ENCODE data around the gene PDZRN3.

Gene PDZRN3

GRCh38 chr3:73394240-73394639, 230.5 kb downstream of the PDZRN3 start:
- Histone ChIP-seq H3K27me3 (ENCODE audit: insufficient read depth, poor library complexity, severe bottlenecking) (peaks cover 2% of the 10 kb centered on the region), H3K27ac (replicated peaks) (no peak overlapping the region), H3K4me3 (replicated peaks; ENCODE audit: insufficient read depth, low read length) (no peak overlapping the region)
- no peak for DNase-seq (ENCODE audit: low read depth in 1 of 2, low spot score in 1 of 2)
- TF ChIP-seq SPI1 (IDR thresholded peaks at IDR 0.05; ENCODE audit: borderline replicate concordance, low read depth): no peak
- TF ChIP-seq REST (IDR thresholded peaks at IDR 0.05; ENCODE audit: insufficient replicate concordance, low read depth): no peak
- TF ChIP-seq POLR2AphosphoS5 (IDR thresholded peaks at IDR 0.05; ENCODE audit: low read depth): no peak
- no peak for TF ChIP-seq GABPA (IDR thresholded peaks at IDR 0.05; ENCODE audit: low read depth)
- TF ChIP-seq, protein P1, sequence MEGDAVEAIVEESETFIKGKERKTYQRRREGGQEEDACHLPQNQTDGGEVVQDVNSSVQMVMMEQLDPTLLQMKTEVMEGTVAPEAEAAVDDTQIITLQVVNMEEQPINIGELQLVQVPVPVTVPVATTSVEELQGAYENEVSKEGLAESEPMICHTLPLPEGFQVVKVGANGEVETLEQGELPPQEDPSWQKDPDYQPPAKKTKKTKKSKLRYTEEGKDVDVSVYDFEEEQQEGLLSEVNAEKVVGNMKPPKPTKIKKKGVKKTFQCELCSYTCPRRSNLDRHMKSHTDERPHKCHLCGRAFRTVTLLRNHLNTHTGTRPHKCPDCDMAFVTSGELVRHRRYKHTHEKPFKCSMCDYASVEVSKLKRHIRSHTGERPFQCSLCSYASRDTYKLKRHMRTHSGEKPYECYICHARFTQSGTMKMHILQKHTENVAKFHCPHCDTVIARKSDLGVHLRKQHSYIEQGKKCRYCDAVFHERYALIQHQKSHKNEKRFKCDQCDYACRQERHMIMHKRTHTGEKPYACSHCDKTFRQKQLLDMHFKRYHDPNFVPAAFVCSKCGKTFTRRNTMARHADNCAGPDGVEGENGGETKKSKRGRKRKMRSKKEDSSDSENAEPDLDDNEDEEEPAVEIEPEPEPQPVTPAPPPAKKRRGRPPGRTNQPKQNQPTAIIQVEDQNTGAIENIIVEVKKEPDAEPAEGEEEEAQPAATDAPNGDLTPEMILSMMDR (IDR thresholded peaks at IDR 0.05; ENCODE audit: insufficient read depth, low read length): no peak

DNA sequence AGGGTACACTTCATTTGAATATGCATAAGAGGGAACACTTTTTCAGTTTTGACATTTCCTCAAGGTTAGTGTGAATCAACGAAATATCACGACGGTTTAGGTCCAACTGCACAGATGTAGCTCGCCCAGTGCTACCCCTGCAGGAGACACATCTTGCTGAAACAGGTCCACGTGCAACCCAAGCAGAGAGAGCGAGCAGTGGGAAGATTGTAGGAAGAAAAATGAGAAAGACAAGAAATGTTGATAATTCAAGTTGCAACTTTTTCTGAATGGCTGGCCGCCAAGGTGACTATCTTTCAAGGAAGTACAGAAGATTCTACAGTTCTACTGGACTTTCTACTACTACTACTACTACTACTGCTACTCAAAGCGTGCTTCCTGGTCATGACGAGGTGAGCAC, 231.7 kb downstream of the PDZRN3 start:
- no peak overlapping the region for H3K27ac ChIP-seq (replicated peaks)
- no peak for TF ChIP-seq GABPA (IDR thresholded peaks at IDR 0.05; ENCODE audit: low read depth)
- TF ChIP-seq, protein P1 (IDR thresholded peaks at IDR 0.05; ENCODE audit: insufficient read depth, low read length): no peak
- no peak for TF ChIP-seq REST (IDR thresholded peaks at IDR 0.05; ENCODE audit: insufficient replicate concordance, low read depth)
- TF ChIP-seq SPI1 (IDR thresholded peaks at IDR 0.05; ENCODE audit: borderline replicate concordance, low read depth): no peak
- no peak for TF ChIP-seq POLR2AphosphoS5 (IDR thresholded peaks at IDR 0.05; ENCODE audit: low read depth)
- no peak overlapping the region for H3K4me3 ChIP-seq (replicated peaks; ENCODE audit: insufficient read depth, low read length)
- H3K27me3 ChIP-seq (ENCODE audit: insufficient read depth, poor library complexity, severe bottlenecking): peaks cover 2% of the 10 kb centered on the region
- DNase-seq (ENCODE audit: low read depth in 1 of 2, low spot score in 1 of 2): no peak

DNA sequence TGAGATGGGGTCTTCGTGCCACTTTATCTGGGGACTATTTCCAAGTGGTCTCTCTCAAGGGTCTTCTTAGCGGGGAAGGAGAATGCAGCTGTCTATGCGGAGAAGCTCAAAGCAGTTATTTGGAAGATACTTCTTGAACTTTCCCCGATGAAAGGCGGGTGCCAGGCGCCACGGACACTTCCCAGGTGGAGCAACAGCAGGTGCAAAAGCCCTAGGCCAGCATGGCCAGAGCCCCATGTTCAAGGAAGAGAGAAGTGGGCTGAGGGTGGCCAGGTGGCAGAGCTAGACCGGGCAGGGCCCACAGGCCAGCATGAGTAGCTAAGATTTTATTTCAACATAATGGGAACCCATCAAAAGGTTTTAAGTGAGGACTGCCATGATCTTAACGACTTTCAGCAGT, 232.8 kb downstream of the PDZRN3 start:
- H3K27me3 ChIP-seq (ENCODE audit: insufficient read depth, poor library complexity, severe bottlenecking): peaks cover 2% of the 10 kb centered on the region
- TF ChIP-seq, protein P1 (IDR thresholded peaks at IDR 0.05; ENCODE audit: insufficient read depth, low read length): no peak
- no peak for TF ChIP-seq REST (IDR thresholded peaks at IDR 0.05; ENCODE audit: insufficient replicate concordance, low read depth)
- TF ChIP-seq SPI1 (IDR thresholded peaks at IDR 0.05; ENCODE audit: borderline replicate concordance, low read depth): no peak
- TF ChIP-seq POLR2AphosphoS5 (IDR thresholded peaks at IDR 0.05; ENCODE audit: low read depth): no peak
- no peak for TF ChIP-seq GABPA (IDR thresholded peaks at IDR 0.05; ENCODE audit: low read depth)
- no peak overlapping the region for H3K4me3 ChIP-seq (replicated peaks; ENCODE audit: insufficient read depth, low read length)
- no peak for DNase-seq (ENCODE audit: low read depth in 1 of 2, low spot score in 1 of 2)
- no peak overlapping the region for H3K27ac ChIP-seq (replicated peaks)
